Measurements from ENCODE around the gene USH2A.
A peak's percentile ranks its signal among the peaks of the same experiment; 100 is the strongest.

USH2A gene

DNA sequence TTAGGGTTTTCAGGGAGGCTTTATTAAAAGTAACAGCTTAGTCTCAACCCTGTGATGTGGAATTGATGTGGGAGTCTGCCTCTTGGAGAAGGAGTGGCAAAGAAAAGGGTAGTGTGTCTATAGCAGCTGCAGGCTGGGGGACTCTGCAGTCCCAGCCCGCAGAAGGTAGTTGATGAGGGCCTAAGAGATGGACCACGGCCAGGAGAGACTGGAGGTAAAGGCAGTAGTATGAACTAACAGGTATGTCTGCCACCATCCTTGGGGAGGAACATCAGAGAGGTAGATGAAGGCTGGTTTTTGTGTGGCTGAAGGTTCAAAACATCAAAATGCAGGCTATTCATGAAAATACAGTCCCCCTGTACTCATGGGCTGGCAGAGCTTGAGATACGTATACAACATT, 744.0 kb downstream of the USH2A start:
- no peak overlapping the region for H3K4me3 ChIP-seq (ENCODE audit: low read length)
- no peak for DNase-seq (ENCODE audit: low read depth)
- TF ChIP-seq, protein P1, sequence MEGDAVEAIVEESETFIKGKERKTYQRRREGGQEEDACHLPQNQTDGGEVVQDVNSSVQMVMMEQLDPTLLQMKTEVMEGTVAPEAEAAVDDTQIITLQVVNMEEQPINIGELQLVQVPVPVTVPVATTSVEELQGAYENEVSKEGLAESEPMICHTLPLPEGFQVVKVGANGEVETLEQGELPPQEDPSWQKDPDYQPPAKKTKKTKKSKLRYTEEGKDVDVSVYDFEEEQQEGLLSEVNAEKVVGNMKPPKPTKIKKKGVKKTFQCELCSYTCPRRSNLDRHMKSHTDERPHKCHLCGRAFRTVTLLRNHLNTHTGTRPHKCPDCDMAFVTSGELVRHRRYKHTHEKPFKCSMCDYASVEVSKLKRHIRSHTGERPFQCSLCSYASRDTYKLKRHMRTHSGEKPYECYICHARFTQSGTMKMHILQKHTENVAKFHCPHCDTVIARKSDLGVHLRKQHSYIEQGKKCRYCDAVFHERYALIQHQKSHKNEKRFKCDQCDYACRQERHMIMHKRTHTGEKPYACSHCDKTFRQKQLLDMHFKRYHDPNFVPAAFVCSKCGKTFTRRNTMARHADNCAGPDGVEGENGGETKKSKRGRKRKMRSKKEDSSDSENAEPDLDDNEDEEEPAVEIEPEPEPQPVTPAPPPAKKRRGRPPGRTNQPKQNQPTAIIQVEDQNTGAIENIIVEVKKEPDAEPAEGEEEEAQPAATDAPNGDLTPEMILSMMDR (conservative IDR thresholded peaks at IDR 0.05; ENCODE audit: low read length): no peak

DNA sequence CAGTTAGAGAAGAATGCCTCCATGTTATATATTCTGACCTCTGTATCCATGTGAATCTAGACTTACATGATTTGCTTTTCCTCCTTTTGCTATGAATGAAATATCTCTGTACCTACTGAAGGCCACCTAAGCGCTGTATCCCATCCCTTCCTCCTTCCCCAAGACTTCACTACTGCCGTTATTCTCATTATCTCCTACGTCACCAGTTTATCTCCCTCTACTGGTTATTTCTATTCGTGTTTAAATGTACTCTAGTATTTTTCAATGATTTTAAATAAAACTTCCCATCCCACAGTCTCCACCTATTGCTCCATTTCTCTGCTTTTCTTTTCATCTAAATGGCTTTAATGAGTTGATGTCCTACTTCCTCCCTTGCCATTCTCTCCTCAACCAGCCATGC, 746.1 kb downstream of the USH2A start:
- TF ChIP-seq, protein P1 (conservative IDR thresholded peaks at IDR 0.05; ENCODE audit: low read length): 0 out of 2 replicates have a peak, but pooled peaks have one; percentile 8
- no peak for DNase-seq (ENCODE audit: low read depth)
- H3K4me3 ChIP-seq (ENCODE audit: low read length): no peak overlapping the region

DNA sequence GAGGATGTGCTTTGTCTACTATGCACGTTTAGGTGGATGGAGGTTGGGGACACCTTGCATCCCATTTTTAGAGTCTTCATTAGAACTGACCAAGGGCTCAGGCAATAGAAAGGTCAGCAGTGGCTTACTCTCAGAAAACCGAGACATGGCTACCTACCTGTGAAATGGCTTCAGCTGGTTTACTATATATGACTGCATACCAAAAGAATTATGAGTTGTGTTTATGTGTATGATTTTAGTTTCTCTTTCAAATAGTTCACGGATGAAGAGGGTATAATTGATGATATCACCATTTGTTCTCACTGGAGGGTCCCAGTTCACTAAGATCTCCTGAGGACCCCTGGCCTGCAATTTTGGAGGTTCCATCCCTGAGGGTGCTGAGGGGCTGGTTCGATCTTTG, 749.3 kb downstream of the USH2A start:
- TF ChIP-seq, protein P1 (conservative IDR thresholded peaks at IDR 0.05; ENCODE audit: low read length): no peak
- H3K4me3 ChIP-seq (ENCODE audit: low read length): no peak overlapping the region
- no peak for DNase-seq (ENCODE audit: low read depth)

DNA sequence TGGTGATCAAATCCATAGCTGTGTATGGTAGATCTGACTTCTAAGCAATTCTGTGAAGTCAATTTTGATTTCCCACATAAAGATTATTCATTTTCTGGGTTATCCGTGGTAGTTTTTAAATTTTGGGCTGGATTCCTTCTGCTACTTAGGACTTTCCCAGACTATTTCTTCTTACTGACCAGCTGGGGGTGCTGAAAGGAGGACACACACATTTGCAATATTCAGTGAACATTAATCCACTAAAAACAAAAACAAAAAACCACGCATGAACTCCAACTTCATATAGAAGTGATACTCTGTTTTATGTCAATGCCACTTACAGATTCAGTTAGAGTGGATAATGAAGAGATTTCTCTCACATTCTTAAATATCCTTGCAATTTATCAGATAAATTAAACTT, 750.8 kb downstream of the USH2A start:
- DNase-seq (ENCODE audit: low read depth): peak; percentile 3
- TF ChIP-seq, protein P1 (conservative IDR thresholded peaks at IDR 0.05; ENCODE audit: low read length): no peak
- H3K4me3 ChIP-seq (ENCODE audit: low read length): no peak overlapping the region

DNA sequence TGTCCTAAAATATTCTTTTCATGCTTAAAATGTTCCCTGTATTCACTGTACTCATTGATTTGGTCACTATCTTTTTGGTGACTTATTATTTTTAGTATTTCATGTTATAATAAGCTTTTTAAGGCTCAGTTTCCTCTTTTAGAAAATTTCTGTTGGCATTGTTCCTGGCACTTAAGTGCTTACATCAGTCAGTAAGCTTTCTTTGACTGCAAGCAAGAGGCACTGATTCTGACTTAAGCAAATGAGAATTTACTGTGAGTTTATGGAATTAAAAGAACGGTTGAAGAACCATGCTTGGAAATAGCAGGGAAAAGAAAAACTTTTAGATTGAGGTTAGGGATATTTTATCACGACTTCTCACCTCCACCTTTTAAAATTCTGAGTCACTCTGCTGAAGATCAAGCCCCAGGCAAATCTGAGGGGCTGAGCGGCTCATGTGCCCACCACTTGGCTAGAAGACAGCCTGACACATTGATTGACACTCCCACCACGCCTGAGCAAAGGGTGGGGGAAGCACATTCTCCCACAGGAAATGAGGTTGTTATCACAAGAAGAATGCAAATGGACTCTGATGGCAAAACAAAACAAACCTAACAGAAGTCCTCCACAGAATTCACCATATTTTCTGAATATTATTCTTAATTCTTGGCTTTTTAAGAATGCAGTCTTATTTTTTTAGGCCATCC, 753.3 kb downstream of the USH2A start:
- DNase-seq (ENCODE audit: low read depth): peak; percentile 6
- TF ChIP-seq, protein P1 (conservative IDR thresholded peaks at IDR 0.05; ENCODE audit: low read length): no peak
- no peak overlapping the region for H3K4me3 ChIP-seq (ENCODE audit: low read length)

DNA sequence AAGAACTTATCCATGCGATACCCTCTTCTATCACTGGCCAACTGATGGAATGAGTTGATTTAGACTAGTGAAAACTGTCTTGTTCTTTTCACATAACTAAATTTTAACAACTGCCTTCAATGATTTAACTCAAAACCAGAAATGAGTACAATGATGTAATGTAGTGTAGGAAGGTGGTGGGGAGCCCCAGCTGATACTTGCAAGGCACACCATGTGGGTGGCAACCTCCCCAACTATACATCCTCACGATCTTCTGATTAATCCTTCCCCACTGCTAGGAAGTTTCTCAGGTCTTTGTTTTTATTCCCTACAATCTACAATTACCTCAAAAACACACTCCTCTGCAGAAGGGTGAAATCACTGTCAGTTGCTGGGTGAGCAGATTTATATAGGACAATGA, 755.5 kb downstream of the USH2A start:
- TF ChIP-seq, protein P1 (conservative IDR thresholded peaks at IDR 0.05; ENCODE audit: low read length): no peak
- DNase-seq (ENCODE audit: low read depth): no peak
- H3K4me3 ChIP-seq (ENCODE audit: low read length): no peak overlapping the region

DNA sequence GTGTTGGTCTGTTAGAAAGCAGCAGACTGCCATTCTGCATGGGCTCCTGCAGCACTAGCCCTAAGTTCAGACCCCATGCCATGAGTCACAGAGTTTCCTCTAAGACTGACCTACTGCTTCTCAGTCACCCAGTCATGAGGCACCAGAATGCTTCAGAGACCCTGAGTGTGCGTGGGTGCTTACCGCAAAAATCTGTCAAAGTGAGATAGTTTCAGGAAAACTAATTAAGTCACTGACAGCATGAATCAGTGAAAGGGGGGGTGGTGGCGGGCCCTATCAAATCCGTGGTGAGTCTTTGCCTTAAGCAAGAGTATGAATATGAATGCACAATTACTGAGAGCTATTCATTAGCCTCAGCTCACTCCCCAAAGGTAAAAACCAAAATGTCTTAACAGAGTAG, 758.0 kb downstream of the USH2A start:
- DNase-seq (ENCODE audit: low read depth): peak; percentile 9
- TF ChIP-seq, protein P1 (conservative IDR thresholded peaks at IDR 0.05; ENCODE audit: low read length): no peak
- H3K4me3 ChIP-seq (ENCODE audit: low read length): no peak overlapping the region
